ENCODE measurements around the gene KCNQ1.
A peak's percentile ranks its signal among the peaks of the same experiment; 100 is the strongest.

Gene KCNQ1

GRCh38 chr11:2444821-2445745 is at the start of gene KCNQ1:
Gene KCNQ1 (plus strand): TSS chr11:2445008. CDS start chr11:2445099, 91 bp downstream.
- H2AFZ ChIP-seq (ENCODE audit: low read length, unreplicated experiment), result no peak within 1 kb of the TSS
- H3K4me3 ChIP-seq (ENCODE audit: low read depth, low read length), result no peak within 1 kb of the TSS
- H3K4me1 ChIP-seq (ENCODE audit: control insufficient read depth, insufficient read depth, low read length, unreplicated experiment), result no peaks in the 10 kb centered on the region

GRCh38 chr11:2395211-2395730 is 49.5 kb upstream of the KCNQ1 start:
- Histone ChIP-seq H3K4me3 (ENCODE audit: low read depth, low read length) (no peak overlapping the region), H3K4me1 (ENCODE audit: control insufficient read depth, insufficient read depth, low read length, unreplicated experiment) (peaks cover 19% of the 10 kb centered on the region), H3K27ac (ENCODE audit: low read depth, low read length) (no peak overlapping the region), H3K36me3 (ENCODE audit: insufficient read depth, low read length) (0 out of 2 replicates have a peak, but pooled peaks cover 5% of the 10 kb centered on the region), H3K27me3 (ENCODE audit: insufficient read depth, low read length) (no peaks in the 10 kb centered on the region), H2AFZ (ENCODE audit: low read length, unreplicated experiment) (no peak overlapping the region), H3K79me2 (ENCODE audit: control insufficient read depth, insufficient read depth, low read length, unreplicated experiment) (peaks cover 29% of the 10 kb centered on the region)

More at GRCh38 chr11:2444821-2445745, at the start of gene KCNQ1:
- H3K79me2 ChIP-seq (ENCODE audit: control insufficient read depth, insufficient read depth, low read length, unreplicated experiment), result no peaks in the 10 kb centered on the region
- no peaks in the 10 kb centered on the region for H3K36me3 ChIP-seq (ENCODE audit: insufficient read depth, low read length)
- H3K27me3 ChIP-seq (ENCODE audit: insufficient read depth, low read length), result peaks cover 75% of the 10 kb centered on the region
- H3K27ac ChIP-seq (ENCODE audit: low read depth, low read length), result no peak within 1 kb of the TSS

- Histone ChIP-seq H3K36me3 (ENCODE audit: insufficient read depth, low read length) (0 out of 2 replicates have a peak, but pooled peaks cover 5% of the 10 kb centered on the region), H3K4me1 (ENCODE audit: control insufficient read depth, insufficient read depth, low read length, unreplicated experiment) (peaks cover 14% of the 10 kb centered on the region), H3K27me3 (ENCODE audit: insufficient read depth, low read length) (no peaks in the 10 kb centered on the region), H3K4me3 (ENCODE audit: low read depth, low read length) (no peak overlapping the region), H3K27ac (ENCODE audit: low read depth, low read length) (no peak overlapping the region), H2AFZ (ENCODE audit: low read length, unreplicated experiment) (no peak overlapping the region), H3K79me2 (ENCODE audit: control insufficient read depth, insufficient read depth, low read length, unreplicated experiment) (peaks cover 26% of the 10 kb centered on the region)
Measured at GRCh38 chr11:2395856-2396255, 49.0 kb upstream of the KCNQ1 start.

GRCh38 chr11:2396471-2396870 is 48.3 kb upstream of the KCNQ1 start:
- Histone ChIP-seq H3K36me3 (ENCODE audit: insufficient read depth, low read length) (0 out of 2 replicates have a peak, but pooled peaks cover 5% of the 10 kb centered on the region), H2AFZ (ENCODE audit: low read length, unreplicated experiment) (no peak overlapping the region), H3K4me3 (ENCODE audit: low read depth, low read length) (no peak overlapping the region), H3K27me3 (ENCODE audit: insufficient read depth, low read length) (no peaks in the 10 kb centered on the region), H3K79me2 (ENCODE audit: control insufficient read depth, insufficient read depth, low read length, unreplicated experiment) (peaks cover 27% of the 10 kb centered on the region), H3K27ac (ENCODE audit: low read depth, low read length) (no peak overlapping the region), H3K4me1 (ENCODE audit: control insufficient read depth, insufficient read depth, low read length, unreplicated experiment) (peaks cover 12% of the 10 kb centered on the region)

GRCh38 chr11:2397005-2397404 is 47.8 kb upstream of the KCNQ1 start:
- Histone ChIP-seq H3K27ac (ENCODE audit: low read depth, low read length) (no peak overlapping the region), H3K36me3 (ENCODE audit: insufficient read depth, low read length) (0 out of 2 replicates have a peak, but pooled peaks cover 5% of the 10 kb centered on the region), H3K79me2 (ENCODE audit: control insufficient read depth, insufficient read depth, low read length, unreplicated experiment) (peaks cover 27% of the 10 kb centered on the region), H3K27me3 (ENCODE audit: insufficient read depth, low read length) (no peaks in the 10 kb centered on the region), H3K4me3 (ENCODE audit: low read depth, low read length) (no peak overlapping the region), H3K4me1 (ENCODE audit: control insufficient read depth, insufficient read depth, low read length, unreplicated experiment) (peaks cover 16% of the 10 kb centered on the region), H2AFZ (ENCODE audit: low read length, unreplicated experiment) (no peak overlapping the region)

GRCh38 chr11:2398664-2399355 is 46.0 kb upstream of the KCNQ1 start:
- Histone ChIP-seq H3K27me3 (ENCODE audit: insufficient read depth, low read length) (no peaks in the 10 kb centered on the region), H3K27ac (ENCODE audit: low read depth, low read length) (peak overlapping the region; percentile 94), H3K36me3 (ENCODE audit: insufficient read depth, low read length) (0 out of 2 replicates have a peak, but pooled peaks cover 5% of the 10 kb centered on the region), H3K79me2 (ENCODE audit: control insufficient read depth, insufficient read depth, low read length, unreplicated experiment) (peaks cover 25% of the 10 kb centered on the region), H2AFZ (ENCODE audit: low read length, unreplicated experiment) (no peak overlapping the region), H3K4me3 (ENCODE audit: low read depth, low read length) (peak overlapping the region; percentile 98), H3K4me1 (ENCODE audit: control insufficient read depth, insufficient read depth, low read length, unreplicated experiment) (peaks cover 19% of the 10 kb centered on the region)

- Histone ChIP-seq H3K4me3 (ENCODE audit: low read depth, low read length) (peak overlapping the region; percentile 98), H3K4me1 (ENCODE audit: control insufficient read depth, insufficient read depth, low read length, unreplicated experiment) (peaks cover 19% of the 10 kb centered on the region), H2AFZ (ENCODE audit: low read length, unreplicated experiment) (no peak overlapping the region), H3K79me2 (ENCODE audit: control insufficient read depth, insufficient read depth, low read length, unreplicated experiment) (peaks cover 25% of the 10 kb centered on the region), H3K27me3 (ENCODE audit: insufficient read depth, low read length) (no peaks in the 10 kb centered on the region), H3K36me3 (ENCODE audit: insufficient read depth, low read length) (0 out of 2 replicates have a peak, but pooled peaks cover 5% of the 10 kb centered on the region), H3K27ac (ENCODE audit: low read depth, low read length) (peak overlapping the region; percentile 94)
Measured at GRCh38 chr11:2399488-2400068, 45.2 kb upstream of the KCNQ1 start.

GRCh38 chr11:2400069-2400761 is 44.6 kb upstream of the KCNQ1 start, which contains the start of gene TSSC4:
Gene TSSC4 (plus strand): TSS chr11:2400750. CDS start chr11:2402634, 1,884 bp downstream.
- H3K4me1 ChIP-seq (ENCODE audit: control insufficient read depth, insufficient read depth, low read length, unreplicated experiment), result peaks cover 19% of the 10 kb centered on the region
- H3K27ac ChIP-seq (ENCODE audit: low read depth, low read length), result peak within 1 kb of the TSS; percentile 94
- peak within 1 kb of the TSS; percentile 98 for H3K4me3 ChIP-seq (ENCODE audit: low read depth, low read length)
- 0 out of 2 replicates have a peak, but pooled peaks cover 5% of the 10 kb centered on the region for H3K36me3 ChIP-seq (ENCODE audit: insufficient read depth, low read length)
- peaks cover 20% of the 10 kb centered on the region for H3K79me2 ChIP-seq (ENCODE audit: control insufficient read depth, insufficient read depth, low read length, unreplicated experiment)
- peak within 1 kb of the TSS; percentile 40 for H2AFZ ChIP-seq (ENCODE audit: low read length, unreplicated experiment)
- H3K27me3 ChIP-seq (ENCODE audit: insufficient read depth, low read length), result no peaks in the 10 kb centered on the region

GRCh38 chr11:2400762-2401435 is 43.9 kb upstream of the KCNQ1 start:
- Histone ChIP-seq H3K27me3 (ENCODE audit: insufficient read depth, low read length) (no peaks in the 10 kb centered on the region), H2AFZ (ENCODE audit: low read length, unreplicated experiment) (peak overlapping the region; percentile 40), H3K27ac (ENCODE audit: low read depth, low read length) (peak overlapping the region; percentile 59), H3K4me1 (ENCODE audit: control insufficient read depth, insufficient read depth, low read length, unreplicated experiment) (peaks cover 19% of the 10 kb centered on the region), H3K4me3 (ENCODE audit: low read depth, low read length) (peak overlapping the region; percentile 98), H3K79me2 (ENCODE audit: control insufficient read depth, insufficient read depth, low read length, unreplicated experiment) (peaks cover 20% of the 10 kb centered on the region), H3K36me3 (ENCODE audit: insufficient read depth, low read length) (0 out of 2 replicates have a peak, but pooled peaks cover 5% of the 10 kb centered on the region)

Data from ACC112 (cell line).